Glutamatergic neuron (in vitro differentiated cells): ENCODE results near the gene ALOX5. TPM values are rescaled to one million over a fixed set of nuclear protein-coding genes. Genes with fewer than 3 reads are reported as not detected.

Experiments
- DNase-seq: peaks from one replicate; pipeline ENCODE4 v3.0.0; 2022
- H3K27ac Mint-ChIP-seq: one replicate; pipeline ENCODE4 v1.8.0; 2020; ENCODE audit warnings: mild to moderate bottlenecking, mixed read lengths, inconsistent platforms; ENCODE audit not compliant: unreplicated experiment
- H3K27me3 Mint-ChIP-seq: one replicate; pipeline ENCODE4 v1.8.0; 2020; ENCODE audit warnings: mild to moderate bottlenecking, moderate library complexity, mixed read lengths, inconsistent platforms; ENCODE audit not compliant: unreplicated experiment
- H3K36me3 Mint-ChIP-seq: one replicate; pipeline ENCODE4 v1.8.0; 2020; ENCODE audit warnings: mild to moderate bottlenecking, mixed read lengths, inconsistent platforms; ENCODE audit not compliant: unreplicated experiment
- H3K4me1 Mint-ChIP-seq: one replicate; pipeline ENCODE4 v1.8.0; 2020; ENCODE audit warnings: mild to moderate bottlenecking, low read depth, mixed read lengths, inconsistent platforms; ENCODE audit not compliant: unreplicated experiment
- H3K4me3 Mint-ChIP-seq: one replicate; pipeline ENCODE4 v1.8.0; 2020; ENCODE audit warnings: mild to moderate bottlenecking, mixed read lengths, inconsistent platforms; ENCODE audit not compliant: unreplicated experiment
- H3K9me3 Mint-ChIP-seq: one replicate; pipeline ENCODE4 v1.8.0; 2020; ENCODE audit warnings: mild to moderate bottlenecking, moderate library complexity, mixed read lengths, inconsistent platforms; ENCODE audit not compliant: unreplicated experiment
- total RNA-seq: library from RNA; stranded (reverse); fragmentation: NEBNext Ultra II Directional; extraction: Animal tissue kit (Norgen Biotek cat#: 25700); gene quantifications from one replicate; pipeline ENCODE4 v1.2.1, GENCODE V29; 2021; ENCODE audit not compliant: unreplicated experiment
- TF ChIP-seq, protein P1 (sequence below): fragments of 200-600 bp; sonication (generic); IDR thresholded peaks from one replicate; pipeline ENCODE4 v1.5.0; 2021; ENCODE audit not compliant: partially characterized antibody, unreplicated experiment

Gene ALOX5
- total RNA-seq, 1 donor from 2014 or later, result 8.4 TPM

DNA sequence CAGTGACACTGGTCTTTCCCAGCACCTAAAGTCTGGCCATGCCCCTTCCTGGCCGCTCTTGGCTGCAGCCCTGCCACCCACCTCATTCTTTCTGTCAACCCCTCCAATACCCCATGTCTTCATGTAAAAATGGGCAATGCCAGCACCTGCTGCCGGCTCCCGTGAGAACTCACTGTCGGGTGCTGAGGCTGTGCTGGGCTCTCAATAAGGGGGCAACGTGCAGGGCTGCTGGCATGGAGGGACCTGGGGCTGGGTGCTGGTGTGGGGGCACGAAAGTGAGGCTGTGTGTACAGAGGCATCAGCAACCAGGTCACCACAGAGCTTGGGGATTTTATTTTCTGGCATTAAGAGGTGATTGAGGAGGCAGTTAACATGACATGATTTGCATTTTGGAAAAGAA lies 65.3 kb downstream of the ALOX5 start:
- Mint-ChIP-seq H3K36me3 (no peaks in the 10 kb centered on the region), H3K27me3 (peaks cover 1% of the 10 kb centered on the region), H3K27ac (no peak overlapping the region), H3K4me1 (peaks cover 4% of the 10 kb centered on the region), H3K4me3 (no peak overlapping the region), H3K9me3 (peaks cover 9% of the 10 kb centered on the region)
- no peak for DNase-seq
- TF ChIP-seq, protein P1, sequence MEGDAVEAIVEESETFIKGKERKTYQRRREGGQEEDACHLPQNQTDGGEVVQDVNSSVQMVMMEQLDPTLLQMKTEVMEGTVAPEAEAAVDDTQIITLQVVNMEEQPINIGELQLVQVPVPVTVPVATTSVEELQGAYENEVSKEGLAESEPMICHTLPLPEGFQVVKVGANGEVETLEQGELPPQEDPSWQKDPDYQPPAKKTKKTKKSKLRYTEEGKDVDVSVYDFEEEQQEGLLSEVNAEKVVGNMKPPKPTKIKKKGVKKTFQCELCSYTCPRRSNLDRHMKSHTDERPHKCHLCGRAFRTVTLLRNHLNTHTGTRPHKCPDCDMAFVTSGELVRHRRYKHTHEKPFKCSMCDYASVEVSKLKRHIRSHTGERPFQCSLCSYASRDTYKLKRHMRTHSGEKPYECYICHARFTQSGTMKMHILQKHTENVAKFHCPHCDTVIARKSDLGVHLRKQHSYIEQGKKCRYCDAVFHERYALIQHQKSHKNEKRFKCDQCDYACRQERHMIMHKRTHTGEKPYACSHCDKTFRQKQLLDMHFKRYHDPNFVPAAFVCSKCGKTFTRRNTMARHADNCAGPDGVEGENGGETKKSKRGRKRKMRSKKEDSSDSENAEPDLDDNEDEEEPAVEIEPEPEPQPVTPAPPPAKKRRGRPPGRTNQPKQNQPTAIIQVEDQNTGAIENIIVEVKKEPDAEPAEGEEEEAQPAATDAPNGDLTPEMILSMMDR, result no peak

DNA sequence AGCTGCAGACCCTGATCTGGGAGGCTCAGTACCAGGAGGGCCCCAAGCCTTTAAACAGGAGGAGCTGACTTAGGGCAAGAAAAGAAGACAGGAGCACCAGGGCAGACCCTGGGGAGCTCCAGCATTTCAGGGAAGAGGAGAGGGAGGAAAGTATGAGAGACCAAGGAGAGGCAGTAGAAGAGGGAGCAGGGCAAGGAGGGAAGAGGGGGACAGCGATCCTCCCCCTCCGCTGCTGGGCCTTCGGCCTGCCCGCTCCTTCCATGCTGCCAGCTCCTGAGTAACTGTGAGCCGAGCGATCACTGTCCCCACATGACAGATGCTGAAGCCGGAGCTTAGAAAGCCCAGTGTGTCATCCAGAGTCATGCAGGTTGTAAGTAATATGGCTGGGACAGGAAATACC lies 65.9 kb downstream of the ALOX5 start:
- DNase-seq, result no peak
- Mint-ChIP-seq H3K9me3 (peaks cover 14% of the 10 kb centered on the region), H3K4me3 (no peak overlapping the region), H3K27ac (no peak overlapping the region), H3K27me3 (peaks cover 5% of the 10 kb centered on the region), H3K36me3 (no peaks in the 10 kb centered on the region), H3K4me1 (peaks cover 9% of the 10 kb centered on the region)
- TF ChIP-seq, protein P1, result no peak

DNA sequence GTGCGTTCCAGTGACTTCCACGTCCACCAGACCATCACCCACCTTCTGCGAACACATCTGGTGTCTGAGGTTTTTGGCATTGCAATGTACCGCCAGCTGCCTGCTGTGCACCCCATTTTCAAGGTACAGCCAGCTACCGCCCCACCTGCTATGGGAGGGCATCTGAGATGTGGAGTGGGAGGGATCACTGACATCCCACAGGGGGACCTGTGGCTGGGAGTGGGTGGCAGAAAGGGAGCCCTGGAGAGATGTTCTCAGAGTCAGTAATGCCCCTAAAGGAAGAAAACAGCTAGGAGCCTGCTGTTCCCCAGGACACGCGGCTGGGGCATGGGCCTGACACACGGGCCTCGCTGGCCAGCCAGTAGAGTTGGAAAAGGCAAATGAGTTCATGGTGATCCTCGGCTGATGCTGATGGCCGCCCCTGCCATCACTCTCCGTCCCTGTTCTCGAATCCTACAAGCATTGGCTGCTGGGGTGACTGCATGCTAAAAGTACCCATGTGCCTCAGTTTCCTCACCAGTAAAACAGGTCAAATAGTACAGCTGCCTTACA lies 66.6 kb downstream of the ALOX5 start:
- Mint-ChIP-seq H3K36me3 (no peaks in the 10 kb centered on the region), H3K4me1 (peaks cover 15% of the 10 kb centered on the region), H3K9me3 (peaks cover 15% of the 10 kb centered on the region), H3K27ac (no peak overlapping the region), H3K4me3 (no peak overlapping the region), H3K27me3 (peaks cover 7% of the 10 kb centered on the region)
- no peak for DNase-seq
- TF ChIP-seq, protein P1, result no peak

DNA sequence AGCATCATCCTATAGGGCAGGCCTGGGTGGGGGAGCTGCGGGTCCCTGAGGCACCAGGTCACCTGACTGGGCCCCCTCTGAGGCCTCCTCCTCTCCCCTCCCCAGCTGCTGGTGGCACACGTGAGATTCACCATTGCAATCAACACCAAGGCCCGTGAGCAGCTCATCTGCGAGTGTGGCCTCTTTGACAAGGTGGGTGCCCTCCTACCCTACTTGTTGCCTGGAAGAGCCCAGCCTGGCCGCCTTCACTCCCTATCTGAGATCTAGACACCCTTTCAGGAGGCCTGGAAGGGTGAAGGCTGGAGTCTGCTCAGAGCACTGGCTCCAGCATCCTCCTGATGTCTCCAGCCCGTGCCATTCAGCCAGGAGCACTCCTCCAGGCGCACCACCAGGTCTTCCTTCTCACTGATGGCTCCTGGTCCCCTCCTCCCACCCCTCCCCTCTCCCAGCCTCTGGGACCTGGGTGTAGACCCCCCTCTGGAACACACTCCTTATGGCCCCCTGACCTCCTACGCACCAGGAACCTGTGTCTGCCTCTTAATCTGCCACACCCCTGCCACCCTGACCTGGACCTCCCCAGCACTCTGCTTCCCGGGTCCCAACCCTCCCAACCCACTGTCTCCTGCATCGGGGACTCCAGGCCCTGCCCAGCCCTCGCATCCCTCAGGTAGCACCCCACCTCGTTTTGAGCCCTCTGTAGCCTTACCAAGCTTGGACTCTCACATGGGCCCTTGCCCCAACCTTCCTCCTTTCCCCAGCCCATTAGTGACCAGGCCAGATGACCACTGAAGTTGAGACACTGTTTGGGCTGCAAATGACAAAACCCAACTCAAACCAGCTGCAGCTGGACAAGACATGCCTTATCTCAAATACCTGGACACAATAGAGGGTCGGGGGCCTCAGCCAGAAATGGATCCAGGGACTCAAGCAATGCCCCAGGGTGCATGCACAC lies 67.5 kb downstream of the ALOX5 start:
- H3K4me1 Mint-ChIP-seq, result peaks cover 21% of the 10 kb centered on the region
- DNase-seq, result no peak
- H3K36me3 Mint-ChIP-seq, result no peaks in the 10 kb centered on the region
- TF ChIP-seq, protein P1, result no peak
- H3K9me3 Mint-ChIP-seq, result peaks cover 14% of the 10 kb centered on the region
- no peak overlapping the region for H3K27ac Mint-ChIP-seq
- peaks cover 7% of the 10 kb centered on the region for H3K27me3 Mint-ChIP-seq
- no peak overlapping the region for H3K4me3 Mint-ChIP-seq

DNA sequence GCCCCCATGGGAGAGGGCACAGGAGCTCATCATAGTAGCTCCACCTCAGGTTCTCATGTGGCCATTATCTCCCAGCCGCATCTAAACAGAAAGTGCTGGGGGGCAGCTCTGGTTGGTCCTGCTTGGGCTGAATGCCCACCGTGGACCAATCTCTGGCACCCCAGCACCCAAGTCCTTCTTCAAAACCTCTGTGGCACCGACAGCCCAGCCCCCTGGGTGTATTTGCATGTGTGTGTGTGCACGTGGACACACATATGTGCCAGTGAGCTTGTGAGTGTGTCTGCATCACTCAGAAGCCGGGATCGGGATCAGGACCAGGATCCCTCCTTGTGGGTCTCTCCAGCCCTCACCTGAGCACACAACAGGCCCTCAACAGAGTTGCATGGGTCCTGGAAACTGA lies 68.2 kb downstream of the ALOX5 start:
- peaks cover 7% of the 10 kb centered on the region for H3K27me3 Mint-ChIP-seq
- H3K36me3 Mint-ChIP-seq, result no peaks in the 10 kb centered on the region
- TF ChIP-seq, protein P1, result no peak
- H3K9me3 Mint-ChIP-seq, result peaks cover 11% of the 10 kb centered on the region
- no peak overlapping the region for H3K4me3 Mint-ChIP-seq
- H3K4me1 Mint-ChIP-seq, result peaks cover 23% of the 10 kb centered on the region
- DNase-seq, result no peak
- no peak overlapping the region for H3K27ac Mint-ChIP-seq
